ENCODE data around the gene DIPK1A. TPM values are rescaled to one million over a fixed set of nuclear protein-coding genes. Genes with fewer than 3 reads are reported as not detected.

DIPK1A gene
- 10.8 and 15.0 TPM in 2 replicates for total RNA-seq

GRCh38 chr1:92961131-92961895, at the start of gene DIPK1A:
Gene DIPK1A (minus strand): TSS chr1:92961462. CDS start chr1:92961429, 33 bp downstream.

GRCh38 chr1:92831762-92832536, 129.3 kb downstream of the DIPK1A start, which contains the start of gene RPL5:
Gene RPL5 (plus strand): TSS chr1:92832040. CDS start chr1:92832115, 75 bp downstream.

Small RNA genes within 50 kb of the gene (small RNA-seq; reads per million reads assigned to genes)
- gene RF00432 (not detected), gene RN7SL692P (not detected), gene RNU6-210P (not detected), gene RNU6-970P (not detected), gene SNORA66 (42.4 reads per million, percentile 97 among the genes with 10 or more reads in this experiment), gene SNORD21 (not detected)

Other genes with a start within 250 kb of the DIPK1A start
- 24.0 and 27.3 TPM in 2 replicates for gene EVI5, start 176.4 kb downstream of the DIPK1A start, total RNA-seq
- 1,057 and 1,388 TPM in 2 replicates for gene RPL5, start 129.4 kb downstream of the DIPK1A start, total RNA-seq
- 21.0 and 24.6 TPM in 2 replicates for gene MTF2, start 117.8 kb upstream of the DIPK1A start, total RNA-seq
- gene TMED5, start 219.0 kb upstream of the DIPK1A start, total RNA-seq, result 68.5 and 80.3 TPM in 2 replicates
- 9.8 and 13.6 TPM in 2 replicates for gene CCDC18, start 219.3 kb upstream of the DIPK1A start, total RNA-seq